Measurements from ENCODE around the gene SLC30A2.

GRCh38 chr1:26053718-26054560, 8.0 kb upstream of the SLC30A2 start:
- TF ChIP-seq REST (IDR thresholded peaks at IDR 0.05; ENCODE audit: low read depth, low read length) (no peak), CTCF (IDR thresholded peaks at IDR 0.05 in 2 of 3, conservative IDR thresholded peaks at IDR 0.05 in 1 of 3; ENCODE audit: control insufficient read depth in 2 of 3, extremely low read depth in 1 of 3, insufficient read depth in 1 of 3, low read depth in 3 of 3, low read length in 3 of 3) (no peak), ATF3 (IDR thresholded peaks at IDR 0.05; ENCODE audit: borderline replicate concordance, extremely low read depth, low read depth, low read length) (no peak), EP300 (IDR thresholded peaks at IDR 0.05; ENCODE audit: borderline replicate concordance in 1 of 2, control insufficient read depth in 1 of 2, low read depth in 2 of 2, low read length in 2 of 2) (no peak), BHLHE40 (IDR thresholded peaks at IDR 0.05; ENCODE audit: borderline replicate concordance in 1 of 2, low read depth in 2 of 2, low read length in 1 of 2) (no peak), E2F4 (IDR thresholded peaks at IDR 0.05; ENCODE audit: low read depth, low read length) (no peak), ETV6 (conservative IDR thresholded peaks at IDR 0.05 in 1 of 2, IDR thresholded peaks at IDR 0.05 in 1 of 2; ENCODE audit: borderline replicate concordance in 1 of 2, low read depth in 1 of 2) (no peak), RFX5 (IDR thresholded peaks at IDR 0.05; ENCODE audit: low read depth, low read length) (no peak), PRDM15 (CRISPR knock-in tag; IDR thresholded peaks at IDR 0.05) (no peak), SIX5 (IDR thresholded peaks at IDR 0.05; ENCODE audit: low read depth, low read length, severe bottlenecking) (no peak), ELK1 (IDR thresholded peaks at IDR 0.05; ENCODE audit: low read depth, low read length) (no peak), NFYB (IDR thresholded peaks at IDR 0.05; ENCODE audit: insufficient read depth, low read depth, low read length) (no peak), CEBPB (IDR thresholded peaks at IDR 0.05; ENCODE audit: borderline replicate concordance in 1 of 2, low read depth in 2 of 2, low read length in 2 of 2) (no peak), EZH2 (IDR thresholded peaks at IDR 0.05; ENCODE audit: borderline replicate concordance, control insufficient read depth, low read depth, low read length) (no peak)
